NCI-H524 (cell line): Measurements from ENCODE around the gene SCART1.
"Not testable (repeated sequence)": the region's sequence is repeated elsewhere in the genome, so short reads cannot be mapped to it uniquely, and the experiment has no call there.

Experiments
- DNase-seq, 2 experiments: peaks; one replicate each; lab custom pipeline; 2025; lab: John Stamatoyannopoulos, UW

The SCART1 gene

DNA sequence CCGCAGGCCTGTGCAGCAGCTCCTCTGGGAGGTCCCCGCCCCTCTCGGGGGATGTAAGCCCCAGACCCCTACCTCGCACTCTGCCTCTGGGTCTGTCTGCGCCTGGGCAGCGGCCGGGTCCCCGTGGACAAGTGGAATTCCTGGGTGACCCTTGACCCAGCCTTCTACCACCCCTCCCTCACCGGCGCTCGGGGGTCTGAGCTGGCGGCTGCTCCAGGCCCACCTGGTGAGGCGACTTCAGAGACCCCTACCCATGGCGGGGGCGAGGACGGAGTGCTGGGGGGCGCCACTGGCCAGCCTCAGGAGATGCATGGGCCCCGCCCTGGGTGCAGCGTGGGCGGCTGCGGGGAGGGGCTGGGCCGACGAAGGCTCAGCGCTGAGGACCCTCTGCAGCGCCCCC lies 21.0 kb upstream of the SCART1 start:
- DNase-seq = not testable (repeated sequence)

DNA sequence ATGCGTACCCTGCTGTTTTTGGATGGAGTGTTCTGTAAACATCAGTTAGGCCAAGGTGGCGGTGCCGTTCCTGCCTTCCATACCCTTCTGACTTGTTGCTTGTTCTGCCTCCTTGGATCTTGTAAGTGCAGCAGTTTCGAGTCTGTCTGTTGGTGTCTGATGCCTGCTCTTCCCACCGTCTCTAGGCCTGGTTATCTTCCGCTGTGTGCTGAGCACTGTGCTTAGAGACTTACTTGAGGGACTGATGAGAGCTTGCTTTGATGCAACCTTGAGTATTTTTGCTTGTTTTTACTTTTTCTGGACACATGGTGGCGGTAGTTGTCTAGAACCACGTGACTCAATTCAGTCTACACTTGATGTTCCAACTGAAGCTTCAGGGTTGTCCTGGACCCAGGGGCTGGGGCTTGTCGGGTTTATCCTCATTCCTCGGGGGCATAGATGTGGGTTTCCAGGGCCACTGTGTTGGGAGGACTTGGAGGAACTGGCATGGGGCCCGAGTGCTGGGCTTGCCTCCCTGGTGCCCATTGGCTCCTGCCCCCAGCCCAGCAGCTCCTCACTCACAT lies 15.0 kb upstream of the SCART1 start:
- DNase-seq = no peak

DNA sequence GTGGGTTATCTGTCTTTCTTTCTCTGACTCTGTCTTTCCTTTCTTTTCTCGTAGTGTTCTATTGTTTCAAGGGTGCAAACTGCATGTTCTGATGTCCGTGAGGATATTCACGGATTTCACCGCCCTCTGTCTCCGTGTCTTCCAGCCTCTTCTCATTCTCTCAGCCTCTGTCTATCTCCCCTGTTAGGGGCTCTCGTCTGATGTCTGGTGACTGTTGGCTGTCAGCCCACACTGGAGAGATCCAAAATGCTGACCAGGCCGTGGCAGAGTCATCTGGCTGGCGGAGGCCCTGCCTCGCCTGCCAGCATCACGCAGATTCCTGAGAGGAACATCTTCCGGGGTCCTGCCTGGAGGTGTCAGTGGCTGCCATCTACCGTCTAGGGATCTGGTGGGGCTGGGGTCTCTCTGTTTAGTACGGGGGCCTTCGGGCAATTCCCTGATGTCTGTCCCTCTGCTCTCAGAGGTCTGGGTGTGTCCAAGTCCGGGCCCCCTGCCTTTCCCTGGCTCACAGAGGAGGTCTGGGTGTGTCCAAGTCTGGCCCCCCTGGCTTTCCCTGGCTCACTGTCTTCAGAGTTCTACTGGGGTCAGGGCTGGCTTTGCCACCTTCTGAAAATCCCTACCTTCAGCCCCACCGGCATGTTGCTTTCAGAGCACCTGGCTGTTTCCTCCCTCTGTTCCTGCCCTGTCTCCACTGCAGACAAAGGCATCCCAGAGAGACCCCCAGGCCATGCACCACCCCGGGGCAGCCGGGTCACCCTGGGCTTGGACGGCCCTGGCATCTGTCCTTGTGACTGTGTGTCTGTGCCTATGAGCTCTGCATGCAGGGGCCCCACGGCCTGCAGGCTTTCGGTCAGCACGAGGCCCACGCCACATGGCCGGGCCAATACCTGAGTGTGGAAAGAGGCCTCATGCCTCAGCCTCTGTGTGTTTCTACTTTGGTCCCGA lies 14.0 kb upstream of the SCART1 start:
- DNase-seq = no peak

DNA sequence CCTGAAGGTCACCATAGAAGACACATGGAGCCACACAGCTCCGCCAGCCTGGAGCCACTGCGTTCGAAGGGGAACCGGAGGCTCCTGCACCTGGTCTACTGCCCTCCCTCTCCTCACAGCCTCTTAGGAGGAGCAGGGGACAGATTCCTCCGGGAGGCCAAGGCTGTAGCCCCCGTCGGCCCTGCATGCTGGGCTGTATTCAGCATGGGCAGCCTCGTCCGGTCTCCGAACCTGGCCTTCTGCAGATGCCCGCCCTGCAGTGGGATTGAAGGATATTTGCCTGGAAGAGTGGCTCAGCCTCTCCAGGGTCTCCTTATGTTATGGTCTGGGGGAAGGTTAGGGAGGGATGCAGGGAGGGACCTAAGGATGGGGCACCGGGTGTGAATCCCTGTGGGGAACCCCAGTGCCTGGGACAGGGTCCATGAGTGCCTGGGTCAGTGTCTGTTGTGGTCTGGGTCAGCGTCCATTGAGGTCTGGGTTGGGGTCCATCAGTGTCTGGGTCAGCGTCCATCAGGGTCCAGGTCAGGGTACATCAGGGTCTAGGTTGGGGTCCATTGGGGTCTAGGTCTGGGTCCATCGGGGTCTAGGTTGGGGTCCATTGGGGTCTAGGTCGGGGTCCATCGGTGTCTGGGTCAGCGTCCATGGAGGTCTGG lies 13.0 kb upstream of the SCART1 start:
- no peak for DNase-seq

DNA sequence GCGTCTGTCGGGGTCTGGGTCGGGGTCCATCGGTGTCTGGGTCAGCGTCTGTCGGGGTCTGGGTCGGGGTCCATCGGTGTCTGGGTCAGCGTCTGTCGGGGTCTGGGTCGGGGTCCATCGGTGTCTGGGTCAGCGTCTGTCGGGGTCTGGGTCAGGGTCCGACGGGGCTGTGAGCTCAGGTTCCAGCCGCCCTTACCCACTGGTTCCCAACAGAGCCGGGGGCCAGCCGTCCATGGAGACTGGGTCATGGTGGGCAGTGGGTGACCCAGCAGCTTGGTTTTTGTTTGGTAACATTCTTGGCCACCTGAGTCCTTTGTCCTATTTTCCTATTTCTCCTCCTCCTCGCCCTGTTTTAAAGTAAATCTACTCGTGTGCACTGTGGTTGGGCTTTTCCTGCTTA lies 12.4 kb upstream of the SCART1 start:
- not testable (repeated sequence) for DNase-seq

DNA sequence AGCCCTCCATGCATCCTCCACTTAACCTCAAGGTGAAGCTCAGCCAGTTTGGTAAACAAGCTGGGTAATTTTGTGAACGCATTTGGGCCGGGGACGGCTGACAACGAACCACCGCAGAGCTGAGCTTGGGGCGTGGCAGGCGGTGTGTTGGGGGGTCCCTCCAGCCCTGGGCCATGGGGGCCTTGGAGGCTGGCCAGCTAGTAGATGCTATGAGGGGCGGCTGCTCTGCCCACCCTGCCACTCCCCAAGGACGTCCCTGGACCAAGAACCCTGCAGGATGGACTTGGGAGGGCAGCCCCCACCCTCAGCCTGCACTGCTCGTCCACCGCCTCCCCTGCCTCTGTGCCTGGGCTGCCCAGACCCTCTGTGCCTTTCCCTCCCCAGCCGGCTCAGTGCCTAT lies 12.0 kb upstream of the SCART1 start:
- DNase-seq = no peak

DNA sequence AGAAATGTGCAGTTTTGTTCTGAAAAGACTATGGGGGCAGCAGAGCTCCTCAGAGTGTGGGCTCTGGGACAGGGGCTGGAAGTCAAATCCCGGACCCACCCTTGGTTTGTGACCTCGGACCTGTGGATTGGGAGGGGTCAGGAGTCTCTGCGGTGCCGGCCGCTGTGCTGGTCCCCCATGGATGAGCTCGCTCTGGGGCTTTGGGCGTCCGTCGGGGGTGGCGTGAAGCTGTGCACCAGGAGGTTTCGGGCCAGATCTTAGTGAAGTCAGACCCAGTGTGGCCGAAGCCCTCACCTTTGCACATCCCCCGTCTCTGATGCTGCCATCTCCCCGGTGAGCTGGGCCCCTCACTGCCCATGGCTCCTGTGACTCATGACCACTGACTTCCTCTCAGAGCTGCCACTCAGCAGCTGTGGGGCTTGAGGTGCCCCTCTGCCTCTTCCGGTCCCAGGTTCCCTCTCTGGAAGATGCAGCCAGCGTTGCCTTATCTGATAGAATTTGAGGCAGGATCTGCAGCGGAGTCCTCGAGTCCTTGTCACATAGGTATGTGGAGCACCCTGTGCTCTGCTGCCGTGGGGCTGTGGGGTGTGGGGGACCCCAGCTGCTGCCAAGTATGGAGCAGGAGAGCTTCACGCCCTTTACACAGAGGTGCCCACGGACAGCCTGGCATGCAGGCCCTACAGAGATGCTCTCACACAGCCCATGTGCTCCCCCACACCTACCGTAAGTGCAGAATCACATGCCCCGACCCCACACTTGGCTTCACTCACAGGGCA lies 11.4 kb upstream of the SCART1 start:
- no peak for DNase-seq

DNA sequence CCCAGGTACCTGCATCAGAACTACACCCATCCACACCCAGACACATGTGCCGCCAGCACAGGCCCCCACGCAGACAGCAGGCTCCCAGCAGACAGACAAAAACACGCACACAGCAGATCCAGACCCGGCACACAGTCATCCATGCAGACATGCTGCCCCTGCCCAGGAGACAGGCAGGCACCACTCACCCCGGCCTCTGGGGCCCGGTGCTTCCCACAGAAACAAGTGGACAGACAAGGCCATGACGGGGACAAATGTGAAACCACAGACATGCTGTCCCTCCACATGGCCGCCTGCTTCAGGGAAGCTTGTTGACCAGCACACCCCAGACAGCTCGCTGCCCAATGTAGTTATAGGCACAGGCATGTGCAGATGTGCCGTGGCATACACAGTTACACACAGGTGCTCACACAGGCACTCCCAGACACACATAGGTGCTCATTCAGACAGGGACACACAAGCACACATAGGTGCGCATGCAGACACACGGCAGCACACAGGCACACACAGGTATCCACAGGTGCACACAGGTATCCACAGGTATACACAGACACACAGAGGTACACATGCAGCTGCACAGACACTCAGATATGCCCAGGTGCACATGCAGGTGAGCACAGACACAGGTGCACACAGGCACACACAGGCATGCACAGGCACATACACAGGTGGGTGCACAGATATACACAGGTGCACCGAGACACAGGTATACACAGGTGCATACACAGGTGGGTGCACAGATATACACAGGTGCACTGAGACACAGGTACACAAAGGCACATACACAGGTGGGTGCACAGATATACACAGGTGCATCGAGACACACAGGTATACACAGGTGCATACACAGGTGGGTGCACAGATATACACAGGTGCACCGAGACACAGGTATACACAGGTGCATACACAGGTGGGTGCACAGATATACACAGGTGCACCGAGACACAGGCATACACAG lies 10.5 kb upstream of the SCART1 start:
- DNase-seq = no peak

DNA sequence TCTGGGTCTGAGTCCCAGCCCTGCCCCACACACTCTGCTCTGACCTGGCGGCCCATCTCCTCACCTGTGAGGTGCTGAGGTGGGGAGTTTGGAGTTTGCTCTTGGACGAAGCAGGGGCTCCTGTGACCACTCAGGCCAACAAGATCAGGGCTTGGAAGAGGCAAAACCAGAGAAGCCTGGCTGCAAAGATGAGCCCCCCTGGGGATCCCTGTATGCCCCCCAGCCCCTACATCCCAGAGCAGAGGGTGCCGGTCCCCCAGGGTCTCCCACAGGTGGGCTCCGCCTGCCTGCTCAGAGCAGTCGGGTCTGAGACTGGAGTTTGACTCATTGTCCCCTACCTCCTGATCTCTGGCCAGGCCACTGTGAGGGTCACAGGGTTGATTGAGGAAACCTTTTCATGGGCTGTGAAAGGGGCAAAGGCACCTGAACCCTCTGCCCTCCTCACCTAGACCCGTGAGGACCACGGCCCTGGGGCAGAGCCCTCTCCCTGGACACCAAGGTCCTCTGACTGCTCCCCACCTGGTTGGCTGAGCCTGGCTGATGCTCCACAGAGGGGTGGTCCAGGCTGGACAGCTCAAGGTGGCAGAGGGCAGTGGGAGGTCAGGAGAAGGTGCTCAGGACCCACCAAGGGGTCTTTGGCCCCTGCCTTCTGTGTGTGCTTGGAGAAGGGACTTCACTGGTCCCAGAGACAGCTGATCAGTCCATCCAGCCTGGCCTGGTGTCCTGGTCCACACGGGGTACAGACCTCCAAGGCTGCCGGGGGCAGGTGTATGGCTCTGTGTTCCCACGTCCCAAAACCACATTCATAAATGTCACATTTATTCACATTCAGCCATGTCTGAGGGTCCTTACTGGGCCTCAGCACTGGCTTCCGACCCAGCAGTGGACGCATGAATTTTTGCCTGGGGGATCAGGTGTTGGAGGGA lies 9.1 kb upstream of the SCART1 start:
- no peak for DNase-seq

DNA sequence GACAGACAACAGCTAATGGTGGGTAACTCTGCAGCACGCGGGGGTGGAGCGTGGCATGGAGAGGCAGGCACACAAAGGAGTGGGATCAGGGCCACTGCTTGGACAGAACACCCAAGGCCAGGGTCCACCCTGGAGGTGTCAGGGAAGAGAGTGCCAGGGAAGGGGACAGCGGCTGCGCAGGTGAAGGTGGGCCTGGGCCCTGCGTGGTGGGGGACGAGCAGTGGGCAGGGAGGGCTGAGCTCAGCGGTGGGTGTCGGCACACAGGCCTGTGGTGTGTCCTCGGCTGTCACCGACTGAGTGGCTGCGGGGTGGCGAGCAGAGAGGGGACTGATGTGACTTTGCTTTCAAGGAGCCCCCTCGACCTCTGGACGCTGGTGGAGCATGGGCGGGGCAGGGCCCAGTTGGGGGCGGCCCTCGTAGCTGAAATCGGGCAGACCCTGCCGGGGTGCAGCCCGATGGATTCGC lies 8.4 kb upstream of the SCART1 start:
- no peak for DNase-seq

DNA sequence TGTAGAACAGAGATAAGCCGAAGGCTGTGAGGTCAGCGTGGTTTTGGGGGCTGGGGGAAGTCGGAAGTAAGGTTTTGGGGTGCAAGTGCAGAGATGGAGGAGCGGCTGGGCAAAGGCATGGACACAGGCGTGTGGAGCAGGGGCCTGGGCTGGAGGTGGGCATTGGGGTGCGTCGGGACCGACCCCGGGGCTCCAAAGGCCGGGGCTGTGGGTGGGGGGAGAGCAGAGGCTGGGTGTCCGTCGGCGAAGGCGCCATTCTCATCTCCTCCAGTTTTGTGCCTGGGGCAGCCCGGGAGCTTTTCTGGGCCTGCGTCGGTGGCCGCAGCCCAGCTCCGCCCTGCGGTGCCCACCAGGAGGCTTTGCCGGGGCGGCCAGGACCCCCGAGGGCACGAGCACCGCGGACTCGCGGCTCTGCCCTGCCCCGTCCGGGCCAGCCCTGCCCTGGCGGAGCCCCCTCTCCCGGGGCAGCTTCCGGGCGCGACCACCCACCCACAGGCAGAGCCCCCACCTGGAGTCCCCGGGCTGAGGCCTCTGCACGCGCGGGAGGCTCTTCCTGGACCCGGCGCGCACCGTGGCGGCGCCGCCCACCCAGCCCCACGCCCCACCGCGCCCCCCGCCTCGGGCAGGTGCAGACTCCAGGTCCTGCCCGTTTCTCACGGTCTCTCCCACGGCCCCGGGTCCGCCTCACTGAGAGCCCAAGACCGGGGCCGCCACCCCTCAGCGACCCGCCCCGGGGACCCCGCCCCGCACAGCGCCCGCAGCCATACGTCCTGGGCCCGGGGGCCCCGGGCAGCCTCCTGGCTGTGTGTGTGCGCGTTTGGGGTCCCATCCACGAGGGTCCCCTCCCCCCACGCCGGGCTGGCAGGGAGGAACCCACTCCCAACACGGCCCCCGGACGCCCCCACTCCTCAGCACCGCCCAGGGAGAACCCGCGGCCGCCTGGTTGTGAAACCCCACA lies 7.7 kb upstream of the SCART1 start:
- DNase-seq = no peak

DNA sequence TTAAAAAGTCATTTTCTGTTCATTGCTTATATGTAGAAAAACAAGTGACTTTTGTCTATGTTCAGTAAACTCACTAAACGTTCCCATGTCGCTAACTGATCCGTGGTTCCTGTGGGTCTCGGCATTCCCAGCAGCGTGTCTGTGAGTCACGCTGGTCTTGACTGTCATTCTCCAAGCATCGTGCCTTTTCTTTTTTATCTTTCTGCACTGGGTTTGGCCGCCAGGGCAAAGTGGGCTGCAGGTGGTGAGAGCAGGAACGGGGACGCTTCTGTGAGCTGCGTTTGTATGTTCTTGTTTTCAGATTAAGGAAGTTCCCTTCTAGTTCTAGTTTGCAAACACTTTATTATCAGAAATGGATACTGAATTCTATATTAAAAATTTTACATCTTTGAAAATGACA lies 6.8 kb upstream of the SCART1 start:
- no peak for DNase-seq

DNA sequence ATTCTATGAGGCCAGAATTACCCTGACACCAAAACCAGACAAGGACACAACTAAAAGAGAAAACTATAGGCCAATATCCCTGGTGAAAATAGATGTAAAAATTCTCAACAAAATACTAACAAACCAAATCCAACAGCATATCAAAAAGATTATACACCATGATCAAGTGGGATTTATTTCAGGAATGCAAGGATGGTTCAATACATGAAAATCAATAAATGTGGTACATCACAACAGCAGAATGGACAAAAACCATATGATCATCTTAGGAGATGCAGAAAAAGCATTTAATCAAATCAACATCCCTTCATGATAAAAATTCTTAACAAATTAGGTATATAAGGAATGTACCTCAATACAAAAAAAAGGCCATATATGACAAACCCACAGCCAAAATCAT lies 5.6 kb upstream of the SCART1 start:
- no peak for DNase-seq

DNA sequence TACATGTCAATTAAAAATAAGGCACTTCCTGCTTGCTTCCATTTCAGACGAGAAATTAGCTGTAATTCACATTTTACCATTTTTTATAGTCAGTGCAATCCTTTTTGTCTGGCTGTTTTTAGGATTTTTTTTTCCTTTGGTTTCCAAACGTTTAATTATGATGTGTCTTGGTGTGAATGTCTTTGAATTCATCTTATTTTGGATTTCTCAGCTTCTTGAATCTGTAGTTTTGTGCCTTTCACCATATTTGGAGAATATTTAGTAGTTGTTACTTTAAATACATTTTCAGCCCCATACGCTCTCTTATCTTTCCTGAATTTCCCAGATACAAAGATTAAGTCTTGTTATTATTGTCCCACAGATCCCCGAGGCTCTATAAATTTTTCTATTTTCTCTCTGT lies 2.4 kb upstream of the SCART1 start:
- DNase-seq = no peak

DNA sequence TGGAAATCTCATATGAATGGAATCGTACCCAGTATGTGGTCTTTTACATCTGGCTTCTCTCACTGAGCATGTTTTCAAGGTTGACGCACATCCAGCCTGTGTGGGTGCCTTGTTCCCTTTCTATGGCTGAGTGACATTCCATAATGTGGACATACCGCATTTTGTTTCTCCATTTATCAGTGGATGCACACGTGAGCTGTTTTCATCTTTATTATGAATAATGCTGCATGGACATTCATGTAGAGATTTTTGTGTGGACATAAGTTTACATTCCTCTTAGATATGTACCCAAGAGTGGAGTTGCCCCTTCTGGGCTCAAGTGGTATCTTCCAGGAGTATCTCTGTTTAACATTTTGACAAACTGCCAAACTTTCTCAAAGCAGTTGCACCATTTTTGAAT lies 1.3 kb upstream of the SCART1 start:
- DNase-seq = no peak

DNA sequence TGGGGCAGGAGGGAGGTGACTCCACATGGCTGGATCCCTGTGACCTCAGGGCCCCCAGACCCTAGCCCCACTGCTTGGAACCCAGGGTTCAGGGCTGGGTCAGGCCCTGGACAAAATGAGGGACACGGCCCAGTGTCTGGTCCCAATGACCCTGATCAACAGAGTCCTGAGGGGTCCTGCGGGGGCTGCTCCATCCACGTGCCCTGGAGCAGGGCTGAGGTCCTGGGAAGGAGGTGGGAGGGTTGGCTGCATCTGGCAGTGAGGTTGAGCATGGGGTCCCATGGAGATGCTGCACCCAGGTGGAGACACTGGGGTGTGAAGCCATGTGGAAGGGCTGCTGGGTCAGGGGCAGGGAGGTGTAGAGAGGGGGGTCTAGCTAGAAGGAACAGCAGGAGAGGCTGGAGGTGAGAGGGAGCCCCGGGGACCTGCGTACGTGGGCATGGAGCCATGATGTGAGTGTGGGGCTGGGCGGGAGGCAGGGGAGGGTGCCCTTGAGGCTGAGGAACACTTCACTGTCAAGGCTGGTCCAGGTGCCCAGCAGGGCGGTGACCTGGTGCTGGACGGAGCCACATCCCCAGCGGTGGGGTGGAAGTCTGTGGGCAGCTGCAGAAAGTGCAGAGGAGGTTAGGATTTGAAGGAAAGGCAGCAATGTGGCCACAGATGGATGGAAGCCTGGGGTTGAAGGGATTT lies 604 bp downstream of the SCART1 start:
- DNase-seq = no peak

DNA sequence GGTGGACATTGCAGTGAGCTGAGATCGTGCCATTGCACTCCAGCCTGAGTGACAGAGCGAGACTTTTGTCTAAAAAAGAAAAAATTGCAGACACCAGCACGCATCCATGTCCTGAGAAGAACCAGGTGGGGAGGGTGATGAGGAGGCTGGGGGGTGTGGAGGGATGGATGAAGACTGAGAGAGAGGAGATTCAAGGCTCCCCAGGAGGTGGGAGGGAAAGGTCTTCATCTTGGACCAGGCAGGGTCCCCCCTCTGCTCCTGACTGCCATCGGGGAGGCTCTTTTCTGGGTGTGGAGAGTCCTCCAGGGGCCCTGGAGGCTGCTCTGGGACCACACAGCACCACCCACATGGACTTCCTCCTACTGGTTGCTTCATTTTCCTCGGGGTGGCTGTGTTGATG lies 1.5 kb downstream of the SCART1 start:
- DNase-seq = no peak

DNA sequence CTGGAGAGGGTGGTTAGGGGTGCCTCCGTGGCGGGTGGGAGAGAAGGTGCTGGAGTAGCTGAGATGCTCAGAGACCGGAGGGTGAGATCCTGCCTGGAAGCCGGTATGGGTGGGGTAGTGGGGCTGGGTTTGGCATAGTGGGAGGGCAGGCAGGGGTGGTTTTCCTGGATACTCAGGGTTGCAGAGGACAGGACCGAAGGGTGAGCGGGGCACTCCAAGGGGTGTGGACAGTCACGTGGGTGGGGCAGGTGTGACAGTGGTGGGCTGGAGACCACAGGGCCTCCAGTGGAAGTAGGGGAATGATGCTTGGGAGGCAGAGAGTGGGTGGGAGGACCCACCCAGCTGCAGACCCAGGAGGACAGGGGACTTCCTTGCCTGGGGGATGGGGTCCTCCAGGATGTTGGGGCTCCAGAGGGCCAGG lies 1.9 kb downstream of the SCART1 start:
- DNase-seq = no peak
